ENCODE results near the gene TSPAN31.

- no peak for TF ChIP-seq CTCF (IDR thresholded peaks at IDR 0.05)
- no peak for TF ChIP-seq EZH2 (IDR thresholded peaks at IDR 0.05)
Measured at GRCh38 chr12:57735198-57735855, 9.5 kb upstream of the TSPAN31 start.

Data from neural progenitor cell (in vitro differentiated cells).